ENCODE data around the gene C3orf33.

- TF ChIP-seq, protein P1, sequence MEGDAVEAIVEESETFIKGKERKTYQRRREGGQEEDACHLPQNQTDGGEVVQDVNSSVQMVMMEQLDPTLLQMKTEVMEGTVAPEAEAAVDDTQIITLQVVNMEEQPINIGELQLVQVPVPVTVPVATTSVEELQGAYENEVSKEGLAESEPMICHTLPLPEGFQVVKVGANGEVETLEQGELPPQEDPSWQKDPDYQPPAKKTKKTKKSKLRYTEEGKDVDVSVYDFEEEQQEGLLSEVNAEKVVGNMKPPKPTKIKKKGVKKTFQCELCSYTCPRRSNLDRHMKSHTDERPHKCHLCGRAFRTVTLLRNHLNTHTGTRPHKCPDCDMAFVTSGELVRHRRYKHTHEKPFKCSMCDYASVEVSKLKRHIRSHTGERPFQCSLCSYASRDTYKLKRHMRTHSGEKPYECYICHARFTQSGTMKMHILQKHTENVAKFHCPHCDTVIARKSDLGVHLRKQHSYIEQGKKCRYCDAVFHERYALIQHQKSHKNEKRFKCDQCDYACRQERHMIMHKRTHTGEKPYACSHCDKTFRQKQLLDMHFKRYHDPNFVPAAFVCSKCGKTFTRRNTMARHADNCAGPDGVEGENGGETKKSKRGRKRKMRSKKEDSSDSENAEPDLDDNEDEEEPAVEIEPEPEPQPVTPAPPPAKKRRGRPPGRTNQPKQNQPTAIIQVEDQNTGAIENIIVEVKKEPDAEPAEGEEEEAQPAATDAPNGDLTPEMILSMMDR (IDR thresholded peaks at IDR 0.05) = no peak
- TF ChIP-seq POLR2AphosphoS5 (IDR thresholded peaks at IDR 0.05) = no peak
Measured at GRCh38 chr3:155807823-155808222, 1.7 kb upstream of the C3orf33 start.

Measured in breast epithelium (tissue), 3 donors.